IMR-90 (cell line): ENCODE results near the gene GAS6.

Source experiments
- CEBPB ChIP-seq: IDR thresholded peaks from 2 replicates; pipeline ENCODE4 v1.6.1; 2012; ENCODE audit warnings: low read depth, low read length, improper control_type of control experiment
- FOS ChIP-seq: fragments of 150-350 bp; IDR thresholded peaks from 2 replicates; pipeline ENCODE4 v1.6.1; 2016; ENCODE audit warnings: low read depth, low read length
- MAZ ChIP-seq: IDR thresholded peaks from 2 replicates; pipeline ENCODE4 v1.6.1; 2012; ENCODE audit warnings: low read depth, mild to moderate bottlenecking, low read length, improper control_type of control experiment, moderate library complexity, borderline replicate concordance
- NFE2L2 ChIP-seq: fragments of 150-350 bp; IDR thresholded peaks from 2 replicates; pipeline ENCODE4 v1.6.1; 2016; ENCODE audit warnings: low read depth, mild to moderate bottlenecking, low read length
- POLR2A ChIP-seq: IDR thresholded peaks from 2 replicates; pipeline ENCODE4 v1.6.1; 2012; ENCODE audit warnings: mild to moderate bottlenecking, low read depth, low read length
- RAD21 ChIP-seq: IDR thresholded peaks from 2 replicates; pipeline ENCODE4 v1.6.1; 2012; ENCODE audit warnings: low read length, improper control_type of control experiment
- RFX5 ChIP-seq: IDR thresholded peaks from 2 replicates; pipeline ENCODE4 v1.8.0; 2012; ENCODE audit warnings: low read depth, mild to moderate bottlenecking, low read length, moderate library complexity
- TF ChIP-seq, protein P1 (sequence below): conservative IDR thresholded peaks from 2 replicates; pipeline ENCODE4 v1.5.1; 2012; ENCODE audit warnings: mild to moderate bottlenecking, low read depth, low read length, improper control_type of control experiment
- TF ChIP-seq, protein P2 (sequence below): fragments of 150-350 bp; IDR thresholded peaks from 2 replicates; pipeline ENCODE4 v1.6.1; 2016; ENCODE audit warnings: low read depth, mild to moderate bottlenecking, low read length, moderate library complexity, borderline replicate concordance
- TF ChIP-seq, protein P3 (sequence below): fragments of 150-350 bp; IDR thresholded peaks from 2 replicates; pipeline ENCODE4 v1.6.1; 2017; ENCODE audit warnings: mild to moderate bottlenecking, antibody characterized with exemption, low read length, low read depth

DNA sequence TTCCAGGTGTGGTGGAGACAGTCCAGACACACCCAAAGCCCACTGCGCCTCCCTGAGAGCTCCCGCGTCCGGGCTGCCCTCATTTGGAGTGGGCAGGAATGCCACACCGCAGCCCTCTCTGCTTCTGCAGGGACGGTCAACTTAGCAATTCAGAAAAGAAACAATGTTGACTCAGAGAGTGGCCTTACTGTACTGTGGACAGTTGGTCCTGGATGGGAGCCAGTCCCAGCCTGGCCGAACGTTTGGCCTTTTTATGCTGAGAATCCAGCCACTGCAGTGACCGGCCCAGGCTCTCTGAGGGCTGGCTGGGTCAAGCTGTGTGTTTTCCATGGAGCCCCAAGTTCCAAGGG lies 7.2 kb downstream of the GAS6 start:
- TF ChIP-seq, protein P1, sequence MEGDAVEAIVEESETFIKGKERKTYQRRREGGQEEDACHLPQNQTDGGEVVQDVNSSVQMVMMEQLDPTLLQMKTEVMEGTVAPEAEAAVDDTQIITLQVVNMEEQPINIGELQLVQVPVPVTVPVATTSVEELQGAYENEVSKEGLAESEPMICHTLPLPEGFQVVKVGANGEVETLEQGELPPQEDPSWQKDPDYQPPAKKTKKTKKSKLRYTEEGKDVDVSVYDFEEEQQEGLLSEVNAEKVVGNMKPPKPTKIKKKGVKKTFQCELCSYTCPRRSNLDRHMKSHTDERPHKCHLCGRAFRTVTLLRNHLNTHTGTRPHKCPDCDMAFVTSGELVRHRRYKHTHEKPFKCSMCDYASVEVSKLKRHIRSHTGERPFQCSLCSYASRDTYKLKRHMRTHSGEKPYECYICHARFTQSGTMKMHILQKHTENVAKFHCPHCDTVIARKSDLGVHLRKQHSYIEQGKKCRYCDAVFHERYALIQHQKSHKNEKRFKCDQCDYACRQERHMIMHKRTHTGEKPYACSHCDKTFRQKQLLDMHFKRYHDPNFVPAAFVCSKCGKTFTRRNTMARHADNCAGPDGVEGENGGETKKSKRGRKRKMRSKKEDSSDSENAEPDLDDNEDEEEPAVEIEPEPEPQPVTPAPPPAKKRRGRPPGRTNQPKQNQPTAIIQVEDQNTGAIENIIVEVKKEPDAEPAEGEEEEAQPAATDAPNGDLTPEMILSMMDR, result no peak
- no peak for TF ChIP-seq RFX5
- no peak for TF ChIP-seq FOS
- TF ChIP-seq MAZ, result no peak
- TF ChIP-seq, protein P2, sequence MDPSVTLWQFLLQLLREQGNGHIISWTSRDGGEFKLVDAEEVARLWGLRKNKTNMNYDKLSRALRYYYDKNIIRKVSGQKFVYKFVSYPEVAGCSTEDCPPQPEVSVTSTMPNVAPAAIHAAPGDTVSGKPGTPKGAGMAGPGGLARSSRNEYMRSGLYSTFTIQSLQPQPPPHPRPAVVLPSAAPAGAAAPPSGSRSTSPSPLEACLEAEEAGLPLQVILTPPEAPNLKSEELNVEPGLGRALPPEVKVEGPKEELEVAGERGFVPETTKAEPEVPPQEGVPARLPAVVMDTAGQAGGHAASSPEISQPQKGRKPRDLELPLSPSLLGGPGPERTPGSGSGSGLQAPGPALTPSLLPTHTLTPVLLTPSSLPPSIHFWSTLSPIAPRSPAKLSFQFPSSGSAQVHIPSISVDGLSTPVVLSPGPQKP, result no peak
- TF ChIP-seq POLR2A, result no peak
- TF ChIP-seq CEBPB, result no peak
- TF ChIP-seq, protein P3, sequence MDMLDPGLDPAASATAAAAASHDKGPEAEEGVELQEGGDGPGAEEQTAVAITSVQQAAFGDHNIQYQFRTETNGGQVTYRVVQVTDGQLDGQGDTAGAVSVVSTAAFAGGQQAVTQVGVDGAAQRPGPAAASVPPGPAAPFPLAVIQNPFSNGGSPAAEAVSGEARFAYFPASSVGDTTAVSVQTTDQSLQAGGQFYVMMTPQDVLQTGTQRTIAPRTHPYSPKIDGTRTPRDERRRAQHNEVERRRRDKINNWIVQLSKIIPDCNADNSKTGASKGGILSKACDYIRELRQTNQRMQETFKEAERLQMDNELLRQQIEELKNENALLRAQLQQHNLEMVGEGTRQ, result no peak
- no peak for TF ChIP-seq RAD21
- no peak for TF ChIP-seq NFE2L2
